ENCODE measurements around the gene TNC. TPM values are rescaled to one million over a fixed set of nuclear protein-coding genes. Genes with fewer than 3 reads are reported as not detected.

Gene TNC
- total RNA-seq, 1 donor from 2014 or later = 289 TPM

GRCh38 chr9:115127191-115127817 lies 9.3 kb upstream of the TNC start:
- H3K27me3 ChIP-seq (ENCODE audit: control insufficient read depth, insufficient read depth, low read length) = no peaks in the 10 kb centered on the region
- H3K36me3 ChIP-seq (ENCODE audit: control insufficient read depth, insufficient read depth, low read length) = no peaks in the 10 kb centered on the region
- no peak overlapping the region for H3K4me3 ChIP-seq (ENCODE audit: low read depth, low read length)
- no peak for DNase-seq (ENCODE audit: low read depth)
- TF ChIP-seq CTCF (IDR thresholded peaks at IDR 0.05; ENCODE audit: insufficient read depth, low read length, poor library complexity, severe bottlenecking) = no peak

- H3K27me3 ChIP-seq (ENCODE audit: control insufficient read depth, insufficient read depth, low read length) = no peaks in the 10 kb centered on the region
- TF ChIP-seq CTCF (IDR thresholded peaks at IDR 0.05; ENCODE audit: insufficient read depth, low read length, poor library complexity, severe bottlenecking) = no peak
- DNase-seq (ENCODE audit: low read depth) = no peak
- no peak overlapping the region for H3K4me3 ChIP-seq (ENCODE audit: low read depth, low read length)
- no peaks in the 10 kb centered on the region for H3K36me3 ChIP-seq (ENCODE audit: control insufficient read depth, insufficient read depth, low read length)
Observed at GRCh38 chr9:115126404-115126803, 8.4 kb upstream of the TNC start.

GRCh38 chr9:115122937-115123336 lies 5.0 kb upstream of the TNC start:
- Histone ChIP-seq H3K36me3 (ENCODE audit: control insufficient read depth, insufficient read depth, low read length) (no peaks in the 10 kb centered on the region), H3K27me3 (ENCODE audit: control insufficient read depth, insufficient read depth, low read length) (no peaks in the 10 kb centered on the region), H3K4me3 (ENCODE audit: low read depth, low read length) (no peak overlapping the region)
- DNase-seq (ENCODE audit: low read depth) = no peak
- TF ChIP-seq CTCF (IDR thresholded peaks at IDR 0.05; ENCODE audit: insufficient read depth, low read length, poor library complexity, severe bottlenecking) = no peak

- H3K36me3 ChIP-seq (ENCODE audit: control insufficient read depth, insufficient read depth, low read length) = no peaks in the 10 kb centered on the region
- TF ChIP-seq CTCF (IDR thresholded peaks at IDR 0.05; ENCODE audit: insufficient read depth, low read length, poor library complexity, severe bottlenecking) = no peak
- DNase-seq (ENCODE audit: low read depth) = peak; percentile 89
- H3K4me3 ChIP-seq (ENCODE audit: low read depth, low read length) = no peak overlapping the region
- no peaks in the 10 kb centered on the region for H3K27me3 ChIP-seq (ENCODE audit: control insufficient read depth, insufficient read depth, low read length)
Observed at GRCh38 chr9:115121181-115121580, 3.2 kb upstream of the TNC start.

- no peaks in the 10 kb centered on the region for H3K36me3 ChIP-seq (ENCODE audit: control insufficient read depth, insufficient read depth, low read length)
- no peaks in the 10 kb centered on the region for H3K27me3 ChIP-seq (ENCODE audit: control insufficient read depth, insufficient read depth, low read length)
- TF ChIP-seq CTCF (IDR thresholded peaks at IDR 0.05; ENCODE audit: insufficient read depth, low read length, poor library complexity, severe bottlenecking) = no peak
- DNase-seq (ENCODE audit: low read depth) = peak; percentile 88
- H3K4me3 ChIP-seq (ENCODE audit: low read depth, low read length) = peak overlapping the region; percentile 40
Observed at GRCh38 chr9:115118879-115119218, 892 bp upstream of the TNC start.

All from kidney epithelial cell (primary cell).